Lung (tissue), 12 donors: ENCODE results near the gene SSBP3. TPM values are rescaled to one million over a fixed set of nuclear protein-coding genes. Genes with fewer than 3 reads are reported as not detected.

ENCODE experiments used
- ATAC-seq: fragments of 200-7000 bp; cut with Tn5 transposase; one replicate; pipeline ENCODE4 v1.9.1; 2020; ENCODE audit warnings: moderate number of reproducible peaks; ENCODE audit not compliant: insufficient read depth, low FRiP score
- DNase-seq, 3 donors: peaks; one replicate each; pipeline ENCODE4 v3.0.0-alpha.2; 2013 to 2017
- H3K27ac ChIP-seq, 2 donors: one replicate each; pipeline ENCODE4 v1.5.1; 2013; ENCODE audit warnings: mild to moderate bottlenecking in 2 of 2, moderate library complexity in 2 of 2, control low read depth in 1 of 2, inconsistent platforms in 1 of 2, low read depth in 1 of 2, low read length in 1 of 2
- H3K27me3 ChIP-seq, 3 donors: one replicate each; pipeline ENCODE4 v1.5.1; 2013; ENCODE audit warnings: low read length in 2 of 3; ENCODE audit not compliant: control insufficient read depth in 3 of 3, insufficient read depth in 3 of 3
- H3K36me3 ChIP-seq, 4 donors: one replicate each; pipeline ENCODE4 v1.5.1; 2013; ENCODE audit warnings: low read length in 4 of 4, mild to moderate bottlenecking in 1 of 4, moderate library complexity in 1 of 4; ENCODE audit not compliant: control insufficient read depth in 4 of 4, insufficient read depth in 4 of 4
- H3K4me1 ChIP-seq, 5 donors: one replicate each; pipeline ENCODE4 v1.5.1; 2013; ENCODE audit warnings: low read length in 5 of 5, mild to moderate bottlenecking in 2 of 5, moderate library complexity in 1 of 5; ENCODE audit not compliant: control insufficient read depth in 5 of 5, insufficient read depth in 5 of 5
- H3K4me3 ChIP-seq: one replicate; pipeline ENCODE4 v1.5.1; 2013; ENCODE audit warnings: mild to moderate bottlenecking, control low read depth, moderate library complexity
- H3K9ac ChIP-seq, 2 donors: one replicate each; pipeline ENCODE4 v1.5.1; 2013; ENCODE audit warnings: low read length in 2 of 2, control low read depth in 1 of 2; ENCODE audit not compliant: insufficient read depth in 1 of 2
- H3K9me3 ChIP-seq, 4 donors: one replicate each; pipeline ENCODE4 v1.5.1; 2013; ENCODE audit warnings: low read length in 3 of 4, mild to moderate bottlenecking in 1 of 4, moderate library complexity in 1 of 4; ENCODE audit not compliant: control insufficient read depth in 4 of 4, insufficient read depth in 3 of 4
- WGBS, 2 donors: extraction: QIAGEN DNeasy Blood & Tissue Kit; methylation state at CpG; one replicate each; pipeline ENCODE4 v1.1.7; 2013; 5-methylcytosine and 5-hydroxymethylcytosine counted together
- polyA plus RNA-seq, 2 donors: library from polyadenylated mRNA; stranded (reverse); fragments of 200-250 nt; gene quantifications; one replicate each; pipeline ENCODE4 v1.2.1, GENCODE V29; 2013
- total RNA-seq, 2 donors: library from RNA; depleted of rRNA in 1 of 2; stranded (reverse); fragments of >200 nt in 1 of 2; gene quantifications; one replicate each; pipeline ENCODE4 v1.2.1, GENCODE V29; 2014 to 2021
- TF ChIP-seq, protein P1 (sequence below): IDR thresholded peaks from 2 replicates; pipeline ENCODE4 v1.5.1; 2012; ENCODE audit warnings: mild to moderate bottlenecking; ENCODE audit errors: control extremely low read depth, extremely low read depth
- donor health status: control.
- donor health status: control.
- donor health status: Bipolar disorder and iron deficiency.
- donor health status: healthy.
- donor health status: DM: yes; HTN: yes; CAD: no.

Gene SSBP3
- total and polyA plus RNA-seq, 4 donors: 15.9 to 47.8 (median 34.8) TPM

DNA sequence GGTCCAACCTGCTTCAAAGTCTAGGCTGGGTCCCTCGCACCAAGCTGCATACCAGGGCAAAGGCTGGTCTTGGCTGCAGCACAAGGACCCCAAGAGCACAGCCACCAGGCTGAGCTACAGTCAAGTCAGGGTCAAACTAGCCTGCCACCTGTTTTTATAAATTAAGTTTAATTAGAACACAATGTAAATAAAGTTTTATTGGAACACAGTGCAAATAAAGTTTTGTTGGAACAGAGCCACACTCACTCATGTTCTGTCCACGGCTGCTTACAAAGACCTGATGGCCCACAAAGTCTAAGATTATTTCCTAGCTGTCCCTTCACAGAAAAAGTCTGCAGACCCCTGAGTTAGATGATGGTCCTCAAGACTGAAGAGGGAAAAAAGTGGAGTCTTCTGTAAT, 140.0 kb downstream of the SSBP3 start:
- Histone ChIP-seq H3K27me3 (no peaks in the 10 kb centered on the region), H3K4me3 (no peak overlapping the region), H3K36me3 (peaks cover 0 to 4% (median under 1%) of the 10 kb centered on the region in 4 donors), H3K27ac (no peak overlapping the region), H3K4me1 (peaks cover 0 to 11% (median 4%) of the 10 kb centered on the region in 5 donors), H3K9ac (no peak overlapping the region), H3K9me3 (no peaks in the 10 kb centered on the region)
- ATAC-seq: no peak
- DNase-seq: no peak
- TF ChIP-seq, protein P1, sequence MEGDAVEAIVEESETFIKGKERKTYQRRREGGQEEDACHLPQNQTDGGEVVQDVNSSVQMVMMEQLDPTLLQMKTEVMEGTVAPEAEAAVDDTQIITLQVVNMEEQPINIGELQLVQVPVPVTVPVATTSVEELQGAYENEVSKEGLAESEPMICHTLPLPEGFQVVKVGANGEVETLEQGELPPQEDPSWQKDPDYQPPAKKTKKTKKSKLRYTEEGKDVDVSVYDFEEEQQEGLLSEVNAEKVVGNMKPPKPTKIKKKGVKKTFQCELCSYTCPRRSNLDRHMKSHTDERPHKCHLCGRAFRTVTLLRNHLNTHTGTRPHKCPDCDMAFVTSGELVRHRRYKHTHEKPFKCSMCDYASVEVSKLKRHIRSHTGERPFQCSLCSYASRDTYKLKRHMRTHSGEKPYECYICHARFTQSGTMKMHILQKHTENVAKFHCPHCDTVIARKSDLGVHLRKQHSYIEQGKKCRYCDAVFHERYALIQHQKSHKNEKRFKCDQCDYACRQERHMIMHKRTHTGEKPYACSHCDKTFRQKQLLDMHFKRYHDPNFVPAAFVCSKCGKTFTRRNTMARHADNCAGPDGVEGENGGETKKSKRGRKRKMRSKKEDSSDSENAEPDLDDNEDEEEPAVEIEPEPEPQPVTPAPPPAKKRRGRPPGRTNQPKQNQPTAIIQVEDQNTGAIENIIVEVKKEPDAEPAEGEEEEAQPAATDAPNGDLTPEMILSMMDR: no peak
- 94 to 98% methylated on average over 2 of the region's 2 CpGs for WGBS, 2 donors

DNA sequence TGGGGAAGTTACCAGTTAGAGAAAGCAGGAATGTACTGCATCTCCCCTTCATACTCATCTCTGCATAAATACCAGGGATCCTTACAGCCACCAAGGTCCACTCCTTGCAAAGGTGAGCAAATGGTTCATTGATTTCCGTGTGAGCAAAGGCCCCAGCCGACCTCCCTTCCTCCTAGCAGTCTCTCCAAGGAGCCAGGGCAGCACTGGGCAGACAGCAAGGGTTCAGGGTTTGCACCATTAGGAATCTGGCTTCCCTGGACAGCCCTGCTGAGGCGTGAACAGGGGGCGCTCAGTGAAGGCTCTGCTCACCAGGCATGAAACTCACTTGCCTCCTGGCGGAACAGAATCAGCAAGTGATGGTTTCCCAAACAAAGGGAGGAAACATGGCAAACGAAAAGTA, 140.5 kb downstream of the SSBP3 start:
- H3K9me3 ChIP-seq: no peaks in the 10 kb centered on the region
- H3K9ac ChIP-seq: no peak overlapping the region
- H3K27me3 ChIP-seq: no peaks in the 10 kb centered on the region
- H3K27ac ChIP-seq: no peak overlapping the region
- ATAC-seq (no peak), DNase-seq (no peak)
- H3K36me3 ChIP-seq: peaks cover 0 to 5% (median under 1%) of the 10 kb centered on the region in 4 donors
- WGBS, 2 donors: 89 to 94% methylated on average over 6 of the region's 6 CpGs
- H3K4me3 ChIP-seq: no peak overlapping the region
- peaks cover 0 to 11% (median 4%) of the 10 kb centered on the region in 5 donors for H3K4me1 ChIP-seq
- TF ChIP-seq, protein P1: no peak

DNA sequence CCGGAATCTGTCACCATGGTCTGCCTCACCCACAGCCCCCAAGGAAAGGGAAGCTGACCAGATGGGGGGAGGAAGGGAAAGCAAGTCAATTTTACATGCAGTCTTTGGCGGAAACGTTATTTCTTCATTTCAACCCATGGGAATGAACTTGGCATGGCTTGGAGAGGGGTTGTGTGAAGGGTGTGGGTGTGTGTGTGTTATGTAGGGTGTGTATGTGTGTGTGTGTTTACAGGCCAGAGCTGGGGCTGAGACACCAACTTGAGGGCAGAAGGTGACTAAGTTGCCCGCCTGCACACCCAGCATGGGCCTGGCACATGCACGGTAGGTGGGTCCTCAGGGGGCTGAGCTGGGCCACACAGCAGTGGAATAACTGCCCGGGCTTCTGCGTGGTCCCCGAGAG, 141.1 kb downstream of the SSBP3 start:
- TF ChIP-seq, protein P1: no peak
- Histone ChIP-seq H3K4me1 (peaks cover 0 to 11% (median 4%) of the 10 kb centered on the region in 5 donors), H3K9ac (no peak overlapping the region), H3K27ac (no peak overlapping the region), H3K36me3 (peaks cover 0 to 5% (median 0%) of the 10 kb centered on the region in 4 donors), H3K27me3 (no peaks in the 10 kb centered on the region), H3K4me3 (no peak overlapping the region), H3K9me3 (no peaks in the 10 kb centered on the region)
- DNase-seq (no peak), ATAC-seq (no peak)
- 93 to 96% methylated on average over 8 of the region's 8 CpGs for WGBS, 2 donors
